Activated CD8-positive, alpha-beta T cell treated with anti-CD3 and anti-CD28 coated beads, Interleukin-2, amount 10 ng/mL, durations not matched to agents 7 days and 5 days (primary cell): ENCODE results near the gene PCLAF. TPM values are rescaled to one million over a fixed set of nuclear protein-coding genes. Genes with fewer than 3 reads are reported as not detected.
"Not testable (repeated sequence)": the region's sequence is repeated elsewhere in the genome, so short reads cannot be mapped to it uniquely, and the experiment has no call there.

Source experiments
- ATAC-seq: fragments of 150-1000 bp; cut with Tn5 transposase; one replicate; pipeline ENCODE4 v1.10.0; 2021; ENCODE audit warnings: moderate library complexity
- CTCF ChIA-PET: fragments of 350-600 bp; sonication (Branson Sonifier 250); formaldehyde crosslinking; loops from one replicate; lab custom pipeline; 2021; ENCODE audit warnings: antibody characterized with exemption; lab: Charles Lee
- POLR2A ChIA-PET: fragments of 350-600 bp; sonication (Branson Sonifier 250); formaldehyde crosslinking; loops from one replicate; lab custom pipeline; 2021; ENCODE audit warnings: antibody characterized with exemption; lab: Charles Lee
- DNase-seq: peaks from one replicate; pipeline ENCODE4 v3.0.0-alpha.2; 2020
- H3K27ac Mint-ChIP-seq: one replicate; pipeline ENCODE4 v1.8.0; 2021; ENCODE audit warnings: mild to moderate bottlenecking, mixed read lengths
- H3K27me3 Mint-ChIP-seq: one replicate; pipeline ENCODE4 v1.8.0; 2021; ENCODE audit warnings: low read depth, mixed read lengths
- H3K36me3 Mint-ChIP-seq: one replicate; pipeline ENCODE4 v1.8.0; 2021; ENCODE audit warnings: low read depth, mixed read lengths
- H3K4me1 Mint-ChIP-seq: one replicate; pipeline ENCODE4 v1.8.0; 2021; ENCODE audit warnings: low read depth, mixed read lengths
- H3K4me3 Mint-ChIP-seq: one replicate; pipeline ENCODE4 v1.8.0; 2021; ENCODE audit warnings: mild to moderate bottlenecking, mixed read lengths
- H3K9me3 Mint-ChIP-seq: one replicate; pipeline ENCODE4 v1.8.0; 2022; ENCODE audit warnings: mixed read lengths; ENCODE audit not compliant: insufficient read depth
- total RNA-seq, 2 experiments: library from RNA; stranded (reverse); gene quantifications; one replicate each; pipeline ENCODE4 v1.2.3, GENCODE V29; 2021

PCLAF gene
- total RNA-seq, 2 experiments from 2014 or later: 135 to 153 TPM

DNA sequence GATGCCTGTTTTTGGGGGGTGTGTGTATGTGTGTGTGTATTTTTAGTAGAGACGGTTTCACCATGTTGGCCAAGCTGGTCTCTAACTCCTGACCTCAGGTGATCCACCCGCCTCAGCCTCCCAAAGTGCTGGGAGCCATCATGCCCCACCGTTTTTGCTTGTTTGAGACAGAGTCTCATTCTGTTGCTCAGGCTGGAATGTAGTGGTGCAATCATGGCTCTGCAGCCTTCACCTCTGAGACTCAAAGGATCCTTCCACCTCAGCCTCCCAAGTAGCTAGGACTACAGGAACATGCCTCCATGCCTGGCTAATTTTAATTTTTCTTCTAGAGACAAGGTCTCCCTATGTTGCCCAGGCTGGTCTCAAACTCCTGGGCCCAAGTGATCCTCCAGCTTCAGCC lies 11.2 kb upstream of the PCLAF start:
- ATAC-seq, H3K4me3 Mint-ChIP-seq, DNase-seq, H3K9me3 Mint-ChIP-seq, POLR2A ChIA-PET, H3K27me3 Mint-ChIP-seq, CTCF ChIA-PET, H3K27ac Mint-ChIP-seq: not testable (repeated sequence)
- peaks cover 27% of the 10 kb centered on the region for H3K4me1 Mint-ChIP-seq
- H3K36me3 Mint-ChIP-seq: peaks cover 33% of the 10 kb centered on the region

DNA sequence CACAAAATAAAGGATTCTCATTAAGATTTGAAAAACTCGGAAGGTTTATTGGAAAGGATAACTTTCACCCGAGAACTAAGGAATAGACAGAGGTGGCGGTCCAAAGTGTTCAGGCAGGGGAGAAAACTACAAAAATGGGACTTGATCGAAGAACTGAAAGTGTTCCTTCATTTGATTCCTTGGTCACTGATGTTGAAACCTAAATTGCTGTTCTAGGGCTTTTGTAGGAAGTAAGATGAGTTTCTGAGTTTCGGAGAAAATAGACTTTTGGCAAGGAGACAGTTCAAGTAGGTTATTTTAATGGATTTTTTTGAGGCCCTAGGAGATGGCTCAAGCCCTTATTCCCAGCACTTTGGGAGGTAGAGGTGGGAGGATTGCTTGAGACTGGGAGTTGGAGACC lies 7.8 kb upstream of the PCLAF start:
- DNase-seq: no peak
- ChIA-PET CTCF (interaction anchor here (2.0 to 2.4 kb wide), 2 partner anchors 264 to 339 kb away, joined by 6 to 7 read pairs; no protein-coding TSS in a partner anchor), POLR2A (interaction anchor here (0.9 kb wide), 1 partner anchor 9 kb away, joined by 4 read pairs; no protein-coding TSS in a partner anchor)
- Mint-ChIP-seq H3K27ac (no peak overlapping the region), H3K4me3 (peak overlapping the region; percentile 97), H3K9me3 (no peaks in the 10 kb centered on the region), H3K27me3 (no peaks in the 10 kb centered on the region), H3K36me3 (peaks cover 14% of the 10 kb centered on the region), H3K4me1 (peaks cover 26% of the 10 kb centered on the region)
- ATAC-seq: no peak

- Mint-ChIP-seq H3K4me3 (peak within 1 kb of the TSS; percentile 97), H3K36me3 (peaks cover 9% of the 10 kb centered on the region), H3K4me1 (peaks cover 24% of the 10 kb centered on the region), H3K27ac (peak within 1 kb of the TSS; percentile 93), H3K9me3 (no peaks in the 10 kb centered on the region), H3K27me3 (no peaks in the 10 kb centered on the region)
- DNase-seq: peak; percentile 98
- peak; percentile 100 for ATAC-seq
- CTCF ChIA-PET: interaction anchor here (0.6 to 2.4 kb wide), 12 partner anchors 11 to 448 kb away, joined by 3 to 9 read pairs (median 4); partner anchors contain the start of gene CSNK1G1
- POLR2A ChIA-PET: interaction anchor here (0.7 to 2.2 kb wide), 16 partner anchors 9 to 506 kb away, joined by 3 to 10 read pairs (median 4); partner anchors contain the start of genes CIAO2A, CSNK1G1 and ZNF609
Measured at GRCh38 chr15:64387562-64388168, 6.4 kb upstream of the PCLAF start, which contains the start of gene TRIP4. TSS of gene TRIP4 (plus strand) at chr15:64387836. CDS start at chr15:64387864, 28 bp downstream.

DNA sequence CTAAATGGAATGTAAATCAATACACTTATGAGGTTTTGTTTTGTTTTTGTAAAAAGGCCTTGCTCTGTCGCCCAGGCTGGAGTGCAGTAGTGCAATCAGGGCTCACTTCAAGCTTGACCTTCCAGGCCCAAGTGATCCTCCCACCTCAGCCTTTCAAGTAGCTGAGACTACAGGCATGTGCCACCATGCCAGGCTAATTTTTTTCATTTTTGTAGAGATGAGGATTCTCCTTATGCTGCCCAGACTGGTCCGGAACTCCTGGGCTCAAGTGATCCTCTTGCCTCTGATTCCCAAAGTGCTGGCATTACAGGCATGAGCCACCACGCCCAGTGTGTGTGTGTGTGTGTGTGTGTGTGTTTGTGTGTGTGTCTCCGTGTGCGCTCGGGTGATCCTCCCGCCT lies 5.0 kb upstream of the PCLAF start:
- no peak for DNase-seq
- ATAC-seq: no peak
- POLR2A ChIA-PET: no interaction called here
- H3K9me3 Mint-ChIP-seq: no peaks in the 10 kb centered on the region
- no peaks in the 10 kb centered on the region for H3K27me3 Mint-ChIP-seq
- H3K27ac Mint-ChIP-seq: no peak overlapping the region
- CTCF ChIA-PET: interaction anchor here (1.3 kb wide), 1 partner anchor 266 kb away, joined by 3 read pairs; no protein-coding TSS in a partner anchor
- H3K4me1 Mint-ChIP-seq: peaks cover 30% of the 10 kb centered on the region
- peaks cover 10% of the 10 kb centered on the region for H3K36me3 Mint-ChIP-seq
- no peak overlapping the region for H3K4me3 Mint-ChIP-seq

DNA sequence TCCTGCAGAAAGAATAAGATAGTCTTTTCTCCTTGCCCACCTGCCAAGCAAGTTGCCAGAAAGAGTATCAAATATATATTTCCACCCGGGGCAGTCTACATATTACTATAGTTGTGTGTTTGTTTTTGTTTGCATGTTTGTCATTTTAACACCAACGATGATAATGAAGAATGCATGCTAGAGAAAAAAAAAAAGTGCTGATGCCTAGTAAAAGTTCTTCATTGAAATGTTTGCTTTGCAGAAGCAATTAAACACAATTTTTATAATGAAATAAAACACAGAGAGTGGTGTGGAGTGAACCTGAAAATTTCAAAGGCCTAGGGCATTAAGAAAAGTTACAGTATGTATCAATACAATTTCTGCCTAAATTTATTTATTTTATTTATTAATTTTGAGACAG lies 2.5 kb upstream of the PCLAF start:
- no peak overlapping the region for H3K4me3 Mint-ChIP-seq

GRCh38 chr15:64380130-64380870 lies 941 bp downstream of the PCLAF start:
- POLR2A ChIA-PET: interaction anchor here (0.6 to 0.9 kb wide), 4 partner anchors 8 to 543 kb away, joined by 3 to 5 read pairs (median 4); no protein-coding TSS in a partner anchor
- ATAC-seq: not testable (repeated sequence)
- peak overlapping the region; percentile 90 for H3K27ac Mint-ChIP-seq

More for the DNA sequence above, 2.5 kb upstream of the PCLAF start:
- no peak for DNase-seq
- ATAC-seq: no peak
- POLR2A ChIA-PET: no interaction called here
- no peak overlapping the region for H3K27ac Mint-ChIP-seq
- H3K27me3 Mint-ChIP-seq: no peaks in the 10 kb centered on the region
- CTCF ChIA-PET: no interaction called here
- H3K9me3 Mint-ChIP-seq: no peaks in the 10 kb centered on the region
- peaks cover 30% of the 10 kb centered on the region for H3K4me1 Mint-ChIP-seq
- peaks cover 18% of the 10 kb centered on the region for H3K36me3 Mint-ChIP-seq

GRCh38 chr15:64379216-64379960 lies 1.9 kb downstream of the PCLAF start:
- no peaks in the 10 kb centered on the region for H3K9me3 Mint-ChIP-seq
- ChIA-PET CTCF (no interaction called here), POLR2A (interaction anchor here (0.8 kb wide), 1 partner anchor 9 kb away, joined by 4 read pairs; no protein-coding TSS in a partner anchor)
- H3K4me1 Mint-ChIP-seq: peaks cover 21% of the 10 kb centered on the region
- peak overlapping the region; percentile 56 for H3K27ac Mint-ChIP-seq
- H3K27me3 Mint-ChIP-seq: no peaks in the 10 kb centered on the region
- H3K36me3 Mint-ChIP-seq: peaks cover 34% of the 10 kb centered on the region
- no peak for DNase-seq
- H3K4me3 Mint-ChIP-seq: peak overlapping the region; percentile 96
- ATAC-seq: no peak

More at GRCh38 chr15:64380130-64380870, 941 bp downstream of the PCLAF start:
- H3K27me3 Mint-ChIP-seq, DNase-seq, H3K9me3 Mint-ChIP-seq, CTCF ChIA-PET: not testable (repeated sequence)
- Mint-ChIP-seq H3K4me1 (peaks cover 21% of the 10 kb centered on the region), H3K36me3 (peaks cover 30% of the 10 kb centered on the region), H3K4me3 (peak overlapping the region; percentile 96)

GRCh38 chr15:64373360-64373759 lies 7.9 kb downstream of the PCLAF start:
- peak; percentile 54 for ATAC-seq
- ChIA-PET POLR2A (interaction anchor here (0.6 kb wide), 1 partner anchor 278 kb away, joined by 3 read pairs; the partner anchor contains the start of gene SNX1), CTCF (interaction anchor here (1.3 kb wide), 1 partner anchor 17 kb away, joined by 4 read pairs; the partner anchor contains the start of gene CSNK1G1)
- Mint-ChIP-seq H3K27me3 (no peaks in the 10 kb centered on the region), H3K36me3 (peaks cover 48% of the 10 kb centered on the region), H3K4me3 (peak overlapping the region; percentile 50), H3K4me1 (peaks cover 15% of the 10 kb centered on the region), H3K27ac (peak overlapping the region; percentile 82), H3K9me3 (no peaks in the 10 kb centered on the region)
- DNase-seq: no peak

- ATAC-seq, H3K9me3 Mint-ChIP-seq, CTCF ChIA-PET, H3K27ac Mint-ChIP-seq, DNase-seq, H3K4me3 Mint-ChIP-seq, POLR2A ChIA-PET, H3K27me3 Mint-ChIP-seq: not testable (repeated sequence)
- H3K4me1 Mint-ChIP-seq: peaks cover 15% of the 10 kb centered on the region
- peaks cover 41% of the 10 kb centered on the region for H3K36me3 Mint-ChIP-seq
Measured at GRCh38 chr15:64371383-64371782, 9.9 kb downstream of the PCLAF start.

DNA sequence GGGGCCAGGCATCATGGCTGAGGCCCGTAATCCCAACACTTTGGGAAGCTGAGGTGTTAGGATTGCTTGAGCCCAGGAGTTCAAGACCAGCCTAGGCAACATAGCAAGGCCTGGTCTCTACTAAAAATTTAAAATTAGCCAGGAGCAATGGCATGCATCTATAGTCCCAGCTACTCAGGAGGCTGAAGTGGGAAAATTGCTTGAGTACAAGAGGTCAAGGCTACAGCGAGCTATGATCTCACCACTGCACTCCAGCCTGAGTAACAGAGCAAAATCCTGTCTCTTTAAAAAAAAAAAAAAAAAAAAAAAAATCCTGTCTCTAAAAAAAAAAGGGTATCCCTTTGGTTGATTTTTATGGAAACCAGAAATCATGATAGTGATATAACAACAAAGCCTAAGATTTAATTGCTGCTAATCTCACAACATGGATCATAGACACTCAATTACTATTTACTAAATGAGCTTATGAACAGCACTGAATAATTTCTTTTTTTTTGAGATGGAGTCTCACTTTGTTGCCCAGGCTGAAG lies 12.1 kb downstream of the PCLAF start:
- no peak for ATAC-seq
- Mint-ChIP-seq H3K4me1 (peaks cover 10% of the 10 kb centered on the region), H3K27me3 (no peaks in the 10 kb centered on the region), H3K27ac (no peak overlapping the region), H3K36me3 (peaks cover 34% of the 10 kb centered on the region), H3K9me3 (no peaks in the 10 kb centered on the region), H3K4me3 (no peak overlapping the region)
- no peak for DNase-seq
- ChIA-PET POLR2A (no interaction called here), CTCF (interaction anchor here (1.6 kb wide), 1 partner anchor 13 kb away, joined by 7 read pairs; the partner anchor contains the start of gene CSNK1G1)

GRCh38 chr15:64361259-64361658 lies 20.0 kb downstream of the PCLAF start:
- H3K4me3 Mint-ChIP-seq: no peak overlapping the region
- no peaks in the 10 kb centered on the region for H3K27me3 Mint-ChIP-seq
- CTCF ChIA-PET: interaction anchor here (1.2 kb wide), 1 partner anchor 171 kb away, joined by 3 read pairs; no protein-coding TSS in a partner anchor
- POLR2A ChIA-PET: no interaction called here
- H3K9me3 Mint-ChIP-seq: no peaks in the 10 kb centered on the region
- ATAC-seq (no peak), DNase-seq (no peak)
- no peak overlapping the region for H3K27ac Mint-ChIP-seq
- peaks cover 17% of the 10 kb centered on the region for H3K4me1 Mint-ChIP-seq
- H3K36me3 Mint-ChIP-seq: peaks cover 25% of the 10 kb centered on the region
